Parathyroid adenoma (tissue), 2 donors: Measurements from ENCODE around the gene SGCB.
A peak's percentile ranks its signal among the peaks of the same experiment; 100 is the strongest.

ENCODE experiments used
- H2AFZ ChIP-seq: fragments of 300-600 bp; sonication (generic); one replicate; pipeline ENCODE4 v1.7.0; 2017; ENCODE audit warnings: antibody characterized with exemption, mild to moderate bottlenecking
- H3K27ac ChIP-seq: fragments of 300-600 bp; sonication (generic); one replicate; pipeline ENCODE4 v1.7.0; 2017
- H3K27me3 ChIP-seq: fragments of 300-600 bp; sonication (generic); one replicate; pipeline ENCODE4 v1.7.0; 2017; ENCODE audit warnings: low read length; ENCODE audit not compliant: control insufficient read depth, insufficient read depth
- H3K36me3 ChIP-seq: fragments of 300-600 bp; sonication (generic); one replicate; pipeline ENCODE4 v1.7.0; 2017; ENCODE audit warnings: low read length; ENCODE audit not compliant: control insufficient read depth, insufficient read depth
- H3K4me1 ChIP-seq: fragments of 300-600 bp; sonication (generic); one replicate; pipeline ENCODE4 v1.7.0; 2017; ENCODE audit warnings: control low read depth
- H3K4me2 ChIP-seq: fragments of 300-600 bp; sonication (generic); one replicate; pipeline ENCODE4 v1.7.0; 2017; ENCODE audit warnings: low read length
- H3K4me3 ChIP-seq: fragments of 300-600 bp; sonication (generic); one replicate; pipeline ENCODE4 v1.7.0; 2017; ENCODE audit warnings: low read depth, low read length
- H3K79me2 ChIP-seq: fragments of 300-600 bp; sonication (generic); one replicate; pipeline ENCODE4 v1.7.0; 2017; ENCODE audit warnings: control low read depth
- H3K9ac ChIP-seq: fragments of 300-600 bp; sonication (generic); one replicate; pipeline ENCODE4 v1.7.0; 2017; ENCODE audit warnings: mild to moderate bottlenecking
- H3K9me3 ChIP-seq: fragments of 300-600 bp; sonication (generic); one replicate; pipeline ENCODE4 v1.7.0; 2017; ENCODE audit warnings: low read length; ENCODE audit not compliant: control insufficient read depth
- CTCF ChIP-seq: fragments of 300-600 bp; sonication (generic); IDR thresholded peaks from one replicate; pipeline ENCODE4 v1.7.0; 2017; ENCODE audit warnings: antibody characterized with exemption, mild to moderate bottlenecking
- donor health status: primary hyperparathyroidism.

SGCB gene

GRCh38 chr4:52045028-52045427 is 6.9 kb upstream of the SGCB start:
- Histone ChIP-seq H3K79me2 (no peaks in the 10 kb centered on the region), H3K4me3 (no peak overlapping the region), H3K9ac (no peak overlapping the region), H3K9me3 (no peaks in the 10 kb centered on the region), H2AFZ (no peak overlapping the region), H3K36me3 (no peaks in the 10 kb centered on the region), H3K27me3 (no peaks in the 10 kb centered on the region), H3K4me1 (no peaks in the 10 kb centered on the region), H3K27ac (no peak overlapping the region), H3K4me2 (no peak overlapping the region)
- TF ChIP-seq CTCF: no peak

GRCh38 chr4:52037689-52038102 is 403 bp downstream of the SGCB start:
- Histone ChIP-seq H3K4me1 (peaks cover 6% of the 10 kb centered on the region), H3K27me3 (no peaks in the 10 kb centered on the region), H3K4me3 (peak overlapping the region; percentile 63), H3K4me2 (peak overlapping the region; percentile 80), H3K9me3 (no peaks in the 10 kb centered on the region), H3K9ac (no peak overlapping the region), H2AFZ (peak overlapping the region; percentile 67), H3K27ac (peak overlapping the region; percentile 22), H3K36me3 (no peaks in the 10 kb centered on the region), H3K79me2 (peaks cover 4% of the 10 kb centered on the region)
- no peak for TF ChIP-seq CTCF

GRCh38 chr4:52036886-52037530 is 1.1 kb downstream of the SGCB start:
- Histone ChIP-seq H3K27me3 (no peaks in the 10 kb centered on the region), H3K9me3 (no peaks in the 10 kb centered on the region), H3K27ac (peak overlapping the region; percentile 22), H3K4me2 (peak overlapping the region; percentile 80), H3K4me3 (peak overlapping the region; percentile 63), H3K4me1 (peaks cover 6% of the 10 kb centered on the region), H3K36me3 (no peaks in the 10 kb centered on the region), H2AFZ (no peak overlapping the region), H3K9ac (no peak overlapping the region), H3K79me2 (peaks cover 4% of the 10 kb centered on the region)
- no peak for TF ChIP-seq CTCF

- no peak overlapping the region for H2AFZ ChIP-seq
- peaks cover 6% of the 10 kb centered on the region for H3K4me1 ChIP-seq
- H3K36me3 ChIP-seq: no peaks in the 10 kb centered on the region
- no peaks in the 10 kb centered on the region for H3K27me3 ChIP-seq
- no peak overlapping the region for H3K9ac ChIP-seq
- H3K27ac ChIP-seq: no peak overlapping the region
- peaks cover 4% of the 10 kb centered on the region for H3K79me2 ChIP-seq
- no peaks in the 10 kb centered on the region for H3K9me3 ChIP-seq
- no peak for TF ChIP-seq CTCF
- no peak overlapping the region for H3K4me2 ChIP-seq
- no peak overlapping the region for H3K4me3 ChIP-seq
Observed at GRCh38 chr4:52035190-52035589, 2.9 kb downstream of the SGCB start.

GRCh38 chr4:52032005-52032404 is 6.1 kb downstream of the SGCB start:
- Histone ChIP-seq H3K27ac (no peak overlapping the region), H3K4me2 (no peak overlapping the region), H3K9ac (no peak overlapping the region), H3K9me3 (no peaks in the 10 kb centered on the region), H3K36me3 (no peaks in the 10 kb centered on the region), H3K27me3 (no peaks in the 10 kb centered on the region), H2AFZ (no peak overlapping the region), H3K79me2 (peaks cover 4% of the 10 kb centered on the region), H3K4me1 (peaks cover 6% of the 10 kb centered on the region), H3K4me3 (no peak overlapping the region)
- TF ChIP-seq CTCF: no peak
